ENCODE measurements around the gene TAOK1. TPM values are rescaled to one million over a fixed set of nuclear protein-coding genes. Genes with fewer than 3 reads are reported as not detected.

TAOK1 gene
- total RNA-seq, 1 experiment from 2014 or later = 87.1 TPM

GRCh38 chr17:29420128-29420527, 30.0 kb downstream of the TAOK1 start:
- Mint-ChIP-seq H3K4me3 (no peak overlapping the region), H3K27me3 (ENCODE audit: low read depth) (no peaks in the 10 kb centered on the region), H3K27ac (no peak overlapping the region), H3K4me1 (no peaks in the 10 kb centered on the region), H3K9me3 (no peaks in the 10 kb centered on the region; the same call in 1 of the 2 replicates), H3K36me3 (peaks cover 11% of the 10 kb centered on the region)
- DNase-seq (ENCODE audit: low spot score) (no peak), ATAC-seq (no peak)
- no peak for TF ChIP-seq ZNF263 (CRISPR knock-in tag; IDR thresholded peaks at IDR 0.05; ENCODE audit: low read depth)
- TF ChIP-seq FOXJ3 (CRISPR knock-in tag; IDR thresholded peaks at IDR 0.05; ENCODE audit: borderline replicate concordance) = no peak
- no peak for TF ChIP-seq MXD4 (CRISPR knock-in tag; IDR thresholded peaks at IDR 0.05; ENCODE audit: borderline replicate concordance)
- no peak for TF ChIP-seq HMGA2 (CRISPR knock-in tag; IDR thresholded peaks at IDR 0.05)
- TF ChIP-seq FOXP1 (CRISPR knock-in tag; IDR thresholded peaks at IDR 0.05; ENCODE audit: borderline replicate concordance) = no peak
- TF ChIP-seq, protein P1, sequence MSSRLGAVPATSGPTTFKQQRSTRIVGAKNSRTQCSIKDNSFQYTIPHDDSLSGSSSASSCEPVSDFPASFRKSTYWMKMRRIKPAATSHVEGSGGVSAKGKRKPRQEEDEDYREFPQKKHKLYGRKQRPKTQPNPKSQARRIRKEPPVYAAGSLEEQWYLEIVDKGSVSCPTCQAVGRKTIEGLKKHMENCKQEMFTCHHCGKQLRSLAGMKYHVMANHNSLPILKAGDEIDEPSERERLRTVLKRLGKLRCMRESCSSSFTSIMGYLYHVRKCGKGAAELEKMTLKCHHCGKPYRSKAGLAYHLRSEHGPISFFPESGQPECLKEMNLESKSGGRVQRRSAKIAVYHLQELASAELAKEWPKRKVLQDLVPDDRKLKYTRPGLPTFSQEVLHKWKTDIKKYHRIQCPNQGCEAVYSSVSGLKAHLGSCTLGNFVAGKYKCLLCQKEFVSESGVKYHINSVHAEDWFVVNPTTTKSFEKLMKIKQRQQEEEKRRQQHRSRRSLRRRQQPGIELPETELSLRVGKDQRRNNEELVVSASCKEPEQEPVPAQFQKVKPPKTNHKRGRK (CRISPR knock-in tag; IDR thresholded peaks at IDR 0.05; ENCODE audit: borderline replicate concordance) = no peak
- TF ChIP-seq CDX4 (CRISPR knock-in tag; IDR thresholded peaks at IDR 0.05; ENCODE audit: borderline replicate concordance) = no peak
- TF ChIP-seq ZBTB43 (CRISPR knock-in tag; IDR thresholded peaks at IDR 0.05) = no peak
- TF ChIP-seq, protein P2, sequence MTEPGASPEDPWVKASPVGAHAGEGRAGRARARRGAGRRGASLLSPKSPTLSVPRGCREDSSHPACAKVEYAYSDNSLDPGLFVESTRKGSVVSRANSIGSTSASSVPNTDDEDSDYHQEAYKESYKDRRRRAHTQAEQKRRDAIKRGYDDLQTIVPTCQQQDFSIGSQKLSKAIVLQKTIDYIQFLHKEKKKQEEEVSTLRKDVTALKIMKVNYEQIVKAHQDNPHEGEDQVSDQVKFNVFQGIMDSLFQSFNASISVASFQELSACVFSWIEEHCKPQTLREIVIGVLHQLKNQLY (CRISPR knock-in tag; IDR thresholded peaks at IDR 0.05) = no peak
- TF ChIP-seq, protein P3, sequence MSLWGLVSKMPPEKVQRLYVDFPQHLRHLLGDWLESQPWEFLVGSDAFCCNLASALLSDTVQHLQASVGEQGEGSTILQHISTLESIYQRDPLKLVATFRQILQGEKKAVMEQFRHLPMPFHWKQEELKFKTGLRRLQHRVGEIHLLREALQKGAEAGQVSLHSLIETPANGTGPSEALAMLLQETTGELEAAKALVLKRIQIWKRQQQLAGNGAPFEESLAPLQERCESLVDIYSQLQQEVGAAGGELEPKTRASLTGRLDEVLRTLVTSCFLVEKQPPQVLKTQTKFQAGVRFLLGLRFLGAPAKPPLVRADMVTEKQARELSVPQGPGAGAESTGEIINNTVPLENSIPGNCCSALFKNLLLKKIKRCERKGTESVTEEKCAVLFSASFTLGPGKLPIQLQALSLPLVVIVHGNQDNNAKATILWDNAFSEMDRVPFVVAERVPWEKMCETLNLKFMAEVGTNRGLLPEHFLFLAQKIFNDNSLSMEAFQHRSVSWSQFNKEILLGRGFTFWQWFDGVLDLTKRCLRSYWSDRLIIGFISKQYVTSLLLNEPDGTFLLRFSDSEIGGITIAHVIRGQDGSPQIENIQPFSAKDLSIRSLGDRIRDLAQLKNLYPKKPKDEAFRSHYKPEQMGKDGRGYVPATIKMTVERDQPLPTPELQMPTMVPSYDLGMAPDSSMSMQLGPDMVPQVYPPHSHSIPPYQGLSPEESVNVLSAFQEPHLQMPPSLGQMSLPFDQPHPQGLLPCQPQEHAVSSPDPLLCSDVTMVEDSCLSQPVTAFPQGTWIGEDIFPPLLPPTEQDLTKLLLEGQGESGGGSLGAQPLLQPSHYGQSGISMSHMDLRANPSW (CRISPR knock-in tag; conservative IDR thresholded peaks at IDR 0.05; ENCODE audit: low read depth) = no peak
- CTCF ChIA-PET = interaction anchor here (1.0 kb wide), 1 partner anchor 50 kb away, joined by 3 read pairs; no protein-coding TSS in a partner anchor
- POLR2A ChIA-PET = interaction anchor here (1.0 kb wide), 1 partner anchor 9 kb away, joined by 4 read pairs; no protein-coding TSS in a partner anchor

DNA sequence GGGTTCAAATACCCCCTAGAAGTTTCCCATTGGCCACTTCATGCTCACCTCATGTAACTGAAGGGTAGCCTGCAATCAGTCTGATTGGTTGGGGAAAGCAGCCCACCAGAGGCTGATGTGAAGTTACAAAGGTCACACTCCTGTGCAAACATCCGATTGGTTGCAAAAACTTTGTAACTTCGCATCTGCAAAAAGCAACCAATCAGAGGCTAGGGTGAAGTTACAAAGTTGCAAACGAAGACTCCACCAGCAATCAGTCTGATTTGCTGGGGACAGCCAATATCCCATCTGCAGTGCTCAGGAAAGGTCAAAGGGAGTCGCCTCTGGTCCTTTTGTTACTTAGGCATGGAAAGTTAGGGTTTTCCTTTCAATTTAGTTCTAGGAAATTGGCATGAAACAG, 40.1 kb downstream of the TAOK1 start:
- DNase-seq (ENCODE audit: low spot score) (no peak), ATAC-seq (no peak)
- peaks cover 24% of the 10 kb centered on the region for H3K4me1 Mint-ChIP-seq
- CTCF ChIA-PET = no interaction called here
- H3K4me3 Mint-ChIP-seq = no peak overlapping the region
- no peaks in the 10 kb centered on the region for H3K27me3 Mint-ChIP-seq (ENCODE audit: low read depth)
- POLR2A ChIA-PET = no interaction called here
- H3K27ac Mint-ChIP-seq = no peak overlapping the region
- H3K36me3 Mint-ChIP-seq = peaks cover 20% of the 10 kb centered on the region
- TF ChIP-seq GABPB1 (CRISPR knock-in tag; IDR thresholded peaks at IDR 0.05) = no peak
- TF ChIP-seq NFYB (CRISPR knock-in tag; conservative IDR thresholded peaks at IDR 0.05; ENCODE audit: low read depth) = peak; percentile 43; the same call in 1 of the 2 replicates
- H3K9me3 Mint-ChIP-seq = peaks cover 21% of the 10 kb centered on the region

DNA sequence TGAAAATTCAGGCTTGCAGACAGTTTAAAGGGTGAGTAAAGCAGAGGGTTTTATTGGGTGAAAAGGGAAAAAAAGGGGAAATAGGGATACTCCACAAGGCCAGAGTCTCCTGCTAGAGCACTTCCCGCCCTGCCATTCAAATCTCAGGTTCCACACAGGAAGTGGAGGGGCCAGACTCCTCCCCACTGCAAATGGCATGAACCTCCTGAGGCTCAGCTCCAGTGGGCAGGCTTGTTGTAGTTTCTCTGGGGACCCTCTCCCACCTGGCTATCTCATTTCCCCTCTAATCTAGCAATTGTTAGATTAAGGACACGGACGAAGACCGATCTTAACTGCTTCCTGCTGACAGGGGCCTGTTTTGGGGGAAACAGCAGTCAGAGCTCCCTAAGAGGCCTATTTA, 43.4 kb downstream of the TAOK1 start:
- POLR2A ChIA-PET = no interaction called here
- H3K4me3 Mint-ChIP-seq = no peak overlapping the region
- peak overlapping the region; percentile 47 for H3K27ac Mint-ChIP-seq
- peaks cover 8% of the 10 kb centered on the region for H3K9me3 Mint-ChIP-seq
- peaks cover 25% of the 10 kb centered on the region for H3K4me1 Mint-ChIP-seq
- H3K36me3 Mint-ChIP-seq = peaks cover 8% of the 10 kb centered on the region
- H3K27me3 Mint-ChIP-seq (ENCODE audit: low read depth) = no peaks in the 10 kb centered on the region
- ATAC-seq = peak; percentile 46; the same call in 1 of the 2 replicates
- DNase-seq (ENCODE audit: low spot score) = no peak
- CTCF ChIA-PET = interaction anchor here (0.6 to 1.7 kb wide), 5 partner anchors 63 to 180 kb away, joined by 3 to 6 read pairs (median 3); no protein-coding TSS in a partner anchor
- TF ChIP-seq ZNF232 (CRISPR knock-in tag; IDR thresholded peaks at IDR 0.05) = no peak
- TF ChIP-seq IRF1 (CRISPR knock-in tag; IDR thresholded peaks at IDR 0.05) = no peak
- TF ChIP-seq ZNF425 (CRISPR knock-in tag; conservative IDR thresholded peaks at IDR 0.05) = no peak
- TF ChIP-seq ZBTB21 (CRISPR knock-in tag; IDR thresholded peaks at IDR 0.05; ENCODE audit: borderline replicate concordance) = no peak
- no peak for TF ChIP-seq PRDM15 (CRISPR knock-in tag; IDR thresholded peaks at IDR 0.05)
